Measurements from ENCODE around the gene PKN2. TPM values are rescaled to one million over a fixed set of nuclear protein-coding genes. Genes with fewer than 3 reads are reported as not detected.

The PKN2 gene
- total and polyA plus RNA-seq, 2 of the 8 experiments (the other 6 are each of a cell fraction or from before 2014, with no cell fraction given): 7.8 to 32.0 TPM

- TF ChIP-seq EZH2 (IDR thresholded peaks at IDR 0.05; ENCODE audit: low read depth, low read length, severe bottlenecking): no peak
- TF ChIP-seq BACH1 (IDR thresholded peaks at IDR 0.05; ENCODE audit: low read length): no peak
- no peak for TF ChIP-seq MAFK (IDR thresholded peaks at IDR 0.05; ENCODE audit: low read depth, low read length)
- TF ChIP-seq E2F6 (IDR thresholded peaks at IDR 0.05): no peak
These were observed 28.9 kb upstream of the PKN2 start (continued) for GRCh38 chr1:88655140-88655539.

Data from H1 (cell line).